DMS114 treated with DMSO at 0.1 percent for 48 hours (cell line): ENCODE data around the gene HLA-DPB1.
"Not testable (repeated sequence)": the region's sequence is repeated elsewhere in the genome, so short reads cannot be mapped to it uniquely, and the experiment has no call there.

Experiments
- DNase-seq: peaks from one replicate; lab custom pipeline; 2025; ENCODE audit not compliant: unreplicated experiment; lab: John Stamatoyannopoulos, UW

The HLA-DPB1 gene

GRCh38 chr6:33075568-33076405 lies at the start of gene HLA-DPB1:
Gene HLA-DPB1 (plus strand): TSS chr6:33075990. CDS start chr6:33076042, 52 bp downstream.
- DNase-seq, result peak; percentile 57

DNA sequence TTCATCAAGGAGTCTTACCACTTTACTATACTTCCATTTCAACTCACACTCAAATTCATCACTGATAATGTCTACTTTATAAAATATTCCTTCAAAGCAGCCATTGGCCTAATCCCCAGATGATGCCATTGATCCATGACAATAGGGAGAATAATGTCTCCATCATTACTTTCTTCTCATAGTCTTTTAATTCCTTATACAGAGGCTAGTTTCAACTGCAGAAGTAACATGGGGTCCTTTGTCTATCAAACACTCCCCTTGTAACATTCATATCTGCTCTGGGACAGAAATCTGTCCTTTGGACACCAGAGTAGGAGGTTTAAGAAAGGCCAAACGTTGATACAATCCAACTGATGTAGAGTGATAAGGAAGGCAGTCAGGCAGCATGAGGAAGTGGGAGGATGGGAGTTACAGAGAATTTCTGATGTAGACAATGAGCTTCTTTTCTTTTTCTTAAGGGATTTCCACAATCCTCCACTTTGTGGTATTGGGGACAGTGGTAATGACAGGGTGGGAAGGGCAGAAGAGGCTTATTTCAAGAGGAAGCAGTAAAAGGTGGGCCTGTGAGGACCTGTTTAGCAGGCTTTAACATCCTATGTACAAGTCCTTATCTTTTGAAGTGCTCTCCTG lies 47.5 kb upstream of the HLA-DPB1 start:
- no peak for DNase-seq

DNA sequence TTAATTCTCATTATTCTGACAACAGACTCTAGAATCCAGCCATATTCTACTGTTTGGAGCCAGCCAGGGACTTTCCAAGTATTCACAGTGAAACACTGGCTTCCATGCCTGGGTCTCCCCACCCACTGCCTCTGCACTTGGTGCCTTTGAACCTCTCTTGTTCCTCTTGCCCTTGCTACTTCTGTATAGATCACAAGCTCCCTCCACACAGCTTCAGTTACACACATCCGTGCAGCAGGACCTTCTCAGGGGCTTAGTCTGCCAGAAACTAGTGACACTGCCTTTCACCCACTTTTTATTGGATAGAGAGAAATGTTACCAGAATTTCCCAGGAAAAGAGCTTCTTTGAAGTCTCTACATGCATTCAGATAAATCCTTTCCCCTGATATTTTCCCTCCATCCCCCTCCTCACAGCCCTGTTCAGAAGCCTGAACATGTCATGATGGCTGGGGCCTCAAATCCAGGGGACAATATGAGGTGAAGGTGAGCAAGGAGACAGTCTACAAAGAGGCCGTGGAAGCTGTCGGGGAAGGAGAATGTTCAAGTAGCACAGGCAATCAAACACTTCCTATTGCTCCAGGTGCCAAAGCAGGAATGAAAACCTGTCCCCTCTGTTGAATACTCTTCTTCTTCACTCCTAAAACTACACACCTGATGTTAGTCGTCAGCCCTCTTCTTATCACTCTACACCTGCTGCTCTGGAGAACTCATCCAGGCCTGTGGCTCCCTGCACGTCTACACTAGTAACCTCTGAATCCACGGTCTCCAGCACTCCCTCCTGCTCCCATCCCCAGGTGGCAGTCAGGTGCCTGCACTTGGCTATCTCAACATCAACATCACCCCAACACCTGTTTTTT lies 46.2 kb upstream of the HLA-DPB1 start:
- DNase-seq, result peak; percentile 26

- no peak for DNase-seq
Observed at GRCh38 chr6:33030245-33030644, 45.5 kb upstream of the HLA-DPB1 start.

DNA sequence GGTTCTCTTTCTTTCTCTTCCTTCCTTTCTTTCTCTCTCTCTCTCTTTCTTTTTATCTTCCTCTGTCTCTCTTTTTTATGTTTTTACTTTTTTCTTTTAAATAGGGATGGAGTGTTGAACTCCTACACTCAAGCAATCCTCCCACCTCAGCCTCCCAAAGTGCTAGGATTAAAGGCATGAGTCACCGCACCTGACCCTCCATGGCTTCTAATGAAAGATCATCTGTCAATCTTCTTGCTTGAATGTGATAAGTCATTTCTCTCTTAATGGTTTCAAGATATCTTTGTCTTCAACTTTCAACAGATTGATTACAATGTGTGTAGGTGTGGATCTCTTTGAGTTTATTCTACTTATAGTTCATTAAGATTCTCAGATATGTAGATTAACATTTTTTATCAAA lies 41.2 kb upstream of the HLA-DPB1 start:
- no peak for DNase-seq

- DNase-seq, result no peak
Observed at GRCh38 chr6:33036535-33036934, 39.3 kb upstream of the HLA-DPB1 start.

- no peak for DNase-seq
Observed at GRCh38 chr6:33040157-33040556, 35.6 kb upstream of the HLA-DPB1 start.

DNA sequence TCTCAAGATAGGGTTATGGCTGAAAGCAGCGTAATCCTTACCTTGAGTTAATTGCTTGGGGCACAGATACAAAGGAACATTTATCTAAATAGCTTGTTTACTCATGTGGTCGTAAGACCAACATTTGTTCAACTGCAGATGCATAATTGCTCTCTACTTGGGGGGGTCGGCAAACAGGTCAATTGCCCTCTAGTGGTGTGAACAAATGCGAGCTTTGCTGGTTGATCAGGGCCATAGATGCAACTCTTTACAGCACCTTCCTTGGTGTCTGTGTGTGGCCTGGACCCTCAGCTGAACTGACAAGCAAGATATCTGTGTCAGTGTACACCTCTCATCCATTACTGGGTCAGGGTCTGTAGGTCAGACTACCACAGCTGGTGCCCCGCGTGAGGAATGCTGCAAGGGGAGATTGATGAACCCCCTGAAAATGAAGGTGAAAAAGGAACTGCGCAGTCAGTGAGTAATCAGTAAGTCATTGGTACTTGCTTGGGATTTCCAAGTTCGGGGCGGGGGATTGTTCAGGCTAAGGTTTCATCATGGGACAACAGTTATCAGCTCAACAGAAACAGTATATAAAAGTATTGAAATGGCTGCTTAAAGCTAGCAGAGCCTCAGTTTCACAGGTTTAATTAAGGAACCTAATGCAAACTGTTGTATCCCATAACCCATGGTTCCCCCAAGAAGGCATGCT lies 26.3 kb upstream of the HLA-DPB1 start:
- no peak for DNase-seq

GRCh38 chr6:33050014-33050810 lies 25.6 kb upstream of the HLA-DPB1 start:
- no peak for DNase-seq

DNA sequence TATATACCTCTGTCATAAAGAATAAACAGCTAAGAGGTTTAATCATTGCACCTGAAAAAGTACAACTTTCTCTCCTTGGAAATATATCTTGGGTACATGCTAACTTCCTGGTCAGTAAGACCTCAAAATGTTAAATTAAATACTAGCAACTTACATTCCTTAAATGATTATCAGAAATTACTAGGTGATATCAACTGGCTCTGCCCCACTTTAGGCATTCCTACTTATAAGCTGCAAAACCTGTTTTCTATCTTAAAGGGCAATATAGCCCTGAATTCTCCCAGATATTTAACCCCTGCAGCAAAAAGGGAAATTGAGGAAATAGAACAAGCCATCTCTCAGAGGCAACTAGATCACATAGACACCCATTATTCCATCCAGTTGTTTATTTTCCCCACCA lies 23.2 kb upstream of the HLA-DPB1 start:
- no peak for DNase-seq

DNA sequence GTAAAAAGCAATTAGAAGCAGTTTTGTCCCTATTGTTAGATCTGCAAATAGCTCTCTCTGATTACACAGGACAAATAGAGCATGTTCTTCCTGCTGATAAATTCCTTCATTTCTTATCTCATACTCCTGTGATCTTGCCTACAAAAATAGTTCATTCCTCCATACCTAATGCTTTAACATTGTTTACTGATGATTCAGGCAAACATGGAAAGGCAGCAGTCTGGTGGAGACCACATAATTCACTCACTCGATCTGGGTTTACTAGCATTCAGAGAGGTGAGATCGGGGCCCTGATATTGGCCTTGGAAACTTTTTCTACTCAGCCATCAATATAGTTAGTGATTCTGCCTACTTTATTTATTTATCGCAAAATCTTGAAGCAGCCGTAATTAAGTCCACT lies 22.6 kb upstream of the HLA-DPB1 start:
- DNase-seq, result no peak

- no peak for DNase-seq
Observed at GRCh38 chr6:33057222-33058150, 18.3 kb upstream of the HLA-DPB1 start.

DNA sequence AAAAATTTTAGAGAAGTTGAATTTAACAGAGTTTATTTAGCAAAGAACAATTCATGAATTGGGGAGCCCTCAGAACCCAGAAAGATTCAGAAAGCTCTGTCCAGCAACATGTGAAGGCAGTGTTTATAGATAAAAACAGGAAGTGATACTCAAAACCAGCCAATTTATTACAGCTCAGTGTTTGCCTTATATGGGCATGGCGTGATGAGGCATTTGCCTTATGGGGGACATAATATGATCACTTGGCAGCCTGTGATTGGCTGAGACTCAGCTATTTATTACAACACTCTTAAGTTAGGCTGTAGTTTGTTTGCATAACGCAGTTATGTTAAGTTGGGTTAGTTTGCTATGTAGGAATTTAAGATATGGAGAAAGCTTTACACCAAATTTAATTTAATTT lies 13.8 kb upstream of the HLA-DPB1 start:
- DNase-seq, result no peak

- not testable (repeated sequence) for DNase-seq
Observed at GRCh38 chr6:33063435-33063834, 12.4 kb upstream of the HLA-DPB1 start.

DNA sequence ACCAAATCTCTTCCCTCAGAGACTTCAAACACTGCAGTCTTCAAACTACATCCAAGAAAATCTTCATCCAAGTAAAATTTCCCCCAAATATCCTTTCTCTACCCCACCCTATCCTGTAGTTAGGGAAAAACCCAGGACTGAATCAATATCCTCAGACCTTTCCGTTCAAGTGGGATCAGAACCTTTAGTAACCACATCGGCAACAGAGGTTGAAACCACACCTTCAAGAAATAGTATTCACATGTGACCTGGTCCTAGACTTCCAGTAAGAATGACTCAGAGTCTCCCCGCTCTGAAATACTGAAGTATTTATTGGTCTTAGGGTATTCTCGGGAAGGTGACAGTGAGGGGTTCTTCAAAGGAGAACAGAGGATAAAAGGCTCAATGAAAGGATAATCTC lies 11.1 kb upstream of the HLA-DPB1 start:
- DNase-seq, result no peak

- no peak for DNase-seq
Observed at GRCh38 chr6:33065312-33065711, 10.5 kb upstream of the HLA-DPB1 start.

- no peak for DNase-seq
Observed at GRCh38 chr6:33066917-33067521, 8.8 kb upstream of the HLA-DPB1 start.

GRCh38 chr6:33069021-33069738 lies 6.6 kb upstream of the HLA-DPB1 start:
- DNase-seq, result no peak
